Renal cortex interstitium (tissue), 11 donors: ENCODE measurements around the gene COL17A1. TPM values are rescaled to one million over a fixed set of nuclear protein-coding genes. Genes with fewer than 3 reads are reported as not detected.

Experiments
- DNase-seq, 11 donors: peaks; one replicate each; pipeline ENCODE4 v3.0.0-alpha.2; 2013; ENCODE audit warnings: low read depth in 9 of 11, low spot score in 4 of 11; ENCODE audit errors: extremely low read depth in 1 of 11
- polyA plus RNA-seq, 3 donors: library from polyadenylated mRNA; unstranded; fragments of 120-200 nt; gene quantifications; one replicate each; pipeline ENCODE4 v1.2.1, GENCODE V29; 2013; ENCODE audit not compliant: insufficient read length in 3 of 3

Gene COL17A1
- polyA plus RNA-seq, 3 donors: 0.49 to 1.3 (median 0.65) TPM

DNA sequence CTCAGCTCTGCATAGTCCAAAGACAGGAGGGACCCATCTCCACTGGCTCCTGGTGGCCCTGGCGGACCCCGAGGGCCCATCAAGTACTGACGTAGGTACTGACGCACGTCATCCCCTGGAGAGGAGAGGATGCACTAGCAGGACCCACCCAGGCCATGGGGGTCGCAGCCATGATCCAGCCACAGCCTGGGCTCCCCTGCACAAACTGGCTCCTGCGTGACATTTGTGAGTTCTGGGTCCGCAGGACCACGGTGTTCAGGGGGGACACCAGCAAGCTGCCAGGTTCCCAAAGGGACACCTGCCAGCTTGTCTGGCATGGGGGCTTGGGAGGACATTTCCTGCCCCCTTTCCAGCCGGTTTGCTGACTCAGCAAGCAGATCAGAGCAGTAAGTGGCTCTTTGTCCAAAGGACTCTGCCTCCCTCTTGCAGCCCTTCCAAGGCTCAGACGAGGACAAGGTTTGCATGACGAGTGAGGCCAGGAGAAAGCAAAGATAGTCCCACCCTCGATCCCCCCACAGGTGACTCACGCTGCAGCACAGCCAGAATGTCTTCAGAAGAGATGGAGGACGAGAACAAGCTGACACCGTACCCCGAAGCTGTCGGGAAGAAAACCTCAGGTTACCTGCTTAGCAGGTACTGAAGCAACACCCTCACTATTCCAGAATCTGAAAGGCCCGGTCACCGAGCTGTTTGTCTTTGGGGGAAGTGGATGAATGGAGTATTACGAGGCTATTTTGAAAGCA, 49.0 kb downstream of the COL17A1 start:
- DNase-seq: no peak

GRCh38 chr10:104036069-104036384, 49.7 kb downstream of the COL17A1 start:
- no peak for DNase-seq

DNA sequence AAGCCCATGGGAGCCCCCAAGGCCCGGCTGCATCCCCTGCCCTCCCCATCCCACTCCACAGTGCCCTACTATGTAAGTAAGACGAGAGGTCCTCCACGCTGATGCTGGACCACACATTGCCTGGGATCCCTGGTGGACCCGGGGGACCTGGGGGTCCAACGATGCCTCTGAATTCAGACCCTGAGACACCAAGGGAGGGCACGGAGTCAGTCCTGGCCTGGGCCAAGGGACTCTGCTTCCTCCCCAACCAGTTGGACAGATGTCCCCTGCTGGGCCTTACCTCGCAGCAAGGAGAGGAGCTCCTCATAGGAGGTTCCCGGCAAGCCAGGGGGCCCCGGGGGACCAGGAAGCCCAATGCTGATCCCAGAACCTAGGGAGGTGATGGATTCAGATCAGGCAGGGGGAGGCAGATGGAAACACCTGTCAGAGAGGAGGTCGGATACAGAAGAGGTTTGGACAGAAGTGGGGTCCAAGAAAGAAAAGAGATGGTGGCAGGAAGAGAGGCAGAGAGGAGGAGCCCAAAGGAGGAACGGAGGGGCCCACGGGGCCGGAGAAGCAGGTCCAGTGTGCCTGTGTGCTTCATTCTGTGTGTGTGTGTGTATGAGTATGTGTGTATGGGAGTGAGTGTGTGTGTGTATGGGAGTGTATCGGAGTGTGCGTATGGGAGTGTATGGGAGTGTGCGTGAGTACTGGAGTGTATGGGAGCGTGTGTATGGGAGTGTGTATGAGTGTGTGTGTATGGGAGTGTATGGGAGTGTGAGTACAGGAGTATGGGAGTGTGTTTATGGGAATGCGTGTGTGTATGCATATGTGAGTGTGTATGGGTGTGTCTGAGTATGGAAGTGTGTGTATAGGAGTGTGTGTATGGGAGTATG, 50.2 kb downstream of the COL17A1 start:
- no peak for DNase-seq

DNA sequence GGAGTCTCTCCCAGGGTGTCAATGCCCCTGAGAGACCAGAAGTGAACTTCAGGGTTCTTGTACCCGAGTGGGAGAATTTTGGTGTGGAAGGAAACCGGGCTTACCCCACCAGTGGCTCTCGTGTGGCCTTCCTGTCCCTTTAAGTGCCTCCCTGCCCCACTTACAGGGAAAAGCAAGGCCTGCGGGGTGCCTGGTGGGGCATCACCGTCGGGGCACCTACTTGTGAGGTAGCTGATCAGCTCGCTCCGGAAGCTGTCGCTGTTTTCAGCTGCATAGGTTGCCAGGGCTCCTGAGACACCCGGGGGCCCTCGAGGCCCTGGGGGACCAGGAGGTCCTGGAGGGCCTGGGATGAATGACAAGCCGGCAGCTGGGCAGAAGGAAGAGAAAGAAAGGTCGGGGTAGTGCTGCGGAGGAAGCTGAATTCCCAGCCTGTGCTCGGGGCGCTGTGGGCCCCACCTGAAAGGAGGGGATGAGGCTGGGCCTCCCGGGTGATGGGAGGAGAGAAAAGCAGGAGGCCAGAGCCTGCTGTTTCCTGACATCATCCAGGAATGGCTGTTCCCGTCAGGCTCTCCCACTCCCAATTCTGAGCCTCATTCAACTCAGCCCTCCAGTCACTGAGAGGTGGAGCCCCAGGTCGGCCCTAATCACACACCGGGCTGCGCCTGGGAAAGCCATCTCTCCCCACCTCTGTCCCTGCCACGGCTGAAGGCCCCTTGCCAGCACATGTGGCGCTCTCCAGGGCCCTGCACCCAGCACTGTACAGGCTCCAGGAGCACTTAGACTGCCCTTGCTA, 51.1 kb downstream of the COL17A1 start:
- DNase-seq: no peak

- DNase-seq: no peak
Observed at GRCh38 chr10:104033966-104034365, 51.7 kb downstream of the COL17A1 start.

- DNase-seq: no peak
Observed at GRCh38 chr10:104033401-104033930, 52.2 kb downstream of the COL17A1 start.

GRCh38 chr10:104032144-104032775, 53.4 kb downstream of the COL17A1 start:
- DNase-seq: no peak

GRCh38 chr10:104031631-104032030, 54.0 kb downstream of the COL17A1 start:
- no peak for DNase-seq

DNA sequence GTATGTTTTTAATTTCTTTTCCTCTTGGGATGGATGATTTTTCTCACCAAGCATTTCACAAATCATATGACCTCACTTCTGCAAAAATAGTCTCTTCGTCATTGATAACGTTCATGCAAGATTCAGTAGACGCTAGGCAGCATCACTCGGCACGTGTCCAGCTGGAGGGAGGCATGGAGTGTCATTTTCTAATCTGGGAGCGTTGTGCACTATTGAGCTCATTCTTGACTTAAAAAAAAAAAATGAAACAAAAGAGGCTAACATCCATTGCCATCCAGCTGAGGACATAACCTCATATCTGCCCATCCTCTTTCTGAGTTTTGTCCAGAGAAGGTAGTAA, 56.2 kb downstream of the COL17A1 start:
- no peak for DNase-seq

DNA sequence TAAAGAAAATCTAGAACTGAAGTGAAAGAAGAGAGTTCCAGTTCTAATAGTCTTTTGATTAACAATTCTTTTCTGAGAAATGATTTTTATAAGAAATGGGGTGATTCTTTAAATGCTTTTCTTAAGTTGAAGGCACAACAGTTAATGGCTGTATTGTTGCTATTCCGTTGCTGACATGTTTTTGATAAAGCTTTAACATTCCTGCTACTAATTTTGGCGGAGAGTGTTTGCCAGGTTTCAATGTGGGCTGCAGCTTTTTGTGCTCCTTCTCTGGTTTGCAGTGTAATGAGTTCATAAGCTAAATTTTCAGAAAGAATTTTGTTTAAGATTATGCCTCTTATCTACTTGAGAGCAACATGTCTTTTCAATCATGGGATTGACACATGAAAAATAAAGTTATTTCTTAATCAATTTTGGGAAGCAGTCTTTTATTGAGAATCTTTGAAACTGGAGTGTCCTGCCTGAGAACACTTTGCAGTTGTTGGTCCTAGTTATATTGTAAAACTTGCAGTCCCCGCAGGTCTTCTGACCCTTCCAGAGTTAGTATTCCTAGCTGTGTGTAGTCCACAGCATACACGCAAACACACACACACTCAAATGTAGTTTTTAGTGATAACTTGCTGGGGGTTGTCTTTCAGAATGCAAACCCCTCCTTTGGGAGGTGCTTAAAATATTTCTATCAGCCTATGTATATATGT, 56.7 kb downstream of the COL17A1 start:
- DNase-seq: no peak

DNA sequence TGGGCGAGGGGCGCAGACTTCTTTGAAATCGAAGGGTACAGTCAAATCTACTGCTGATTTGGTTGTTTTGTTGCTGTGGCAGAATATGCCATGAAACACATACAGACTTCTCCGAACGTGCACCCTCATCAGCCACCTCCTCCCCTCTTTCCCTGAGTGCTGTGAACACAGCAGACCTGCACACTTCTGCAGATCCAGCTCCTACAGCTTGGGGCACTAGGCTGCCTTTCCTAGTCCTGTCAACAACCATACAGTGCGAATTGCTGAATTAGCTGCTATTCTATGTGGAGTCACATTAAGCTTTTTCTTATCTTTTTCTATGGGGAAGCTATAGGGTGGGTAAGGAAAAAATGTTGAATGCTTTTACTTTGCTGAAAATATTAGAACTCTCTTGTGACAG, 57.5 kb downstream of the COL17A1 start:
- DNase-seq: peak in 1 of 11 donors; percentile 16

GRCh38 chr10:104026762-104027161, 58.9 kb downstream of the COL17A1 start:
- DNase-seq: peak in 4 of 11 donors; percentile 17 to 48 (median 23)

GRCh38 chr10:104025524-104025923, 60.2 kb downstream of the COL17A1 start:
- DNase-seq: no peak

DNA sequence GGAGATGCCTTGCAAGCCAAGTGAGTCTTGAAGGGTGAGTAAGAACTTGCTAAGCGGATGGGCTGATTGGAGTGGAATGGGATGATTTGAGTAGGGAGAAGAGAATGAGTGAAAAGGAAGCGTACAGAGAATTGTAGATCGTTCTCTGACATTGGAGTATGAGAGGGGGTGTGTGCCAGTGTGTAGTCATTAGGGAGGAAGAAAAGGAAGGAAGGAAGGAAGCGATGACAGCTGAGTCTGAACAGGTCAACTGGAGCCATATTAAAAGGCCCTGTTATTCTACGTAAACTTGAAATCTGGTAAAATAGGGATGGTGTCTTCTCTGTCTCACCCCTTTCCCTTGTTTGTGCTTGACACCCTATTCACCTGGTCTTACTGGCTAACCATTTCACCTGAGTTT, 63.7 kb downstream of the COL17A1 start:
- no peak for DNase-seq

DNA sequence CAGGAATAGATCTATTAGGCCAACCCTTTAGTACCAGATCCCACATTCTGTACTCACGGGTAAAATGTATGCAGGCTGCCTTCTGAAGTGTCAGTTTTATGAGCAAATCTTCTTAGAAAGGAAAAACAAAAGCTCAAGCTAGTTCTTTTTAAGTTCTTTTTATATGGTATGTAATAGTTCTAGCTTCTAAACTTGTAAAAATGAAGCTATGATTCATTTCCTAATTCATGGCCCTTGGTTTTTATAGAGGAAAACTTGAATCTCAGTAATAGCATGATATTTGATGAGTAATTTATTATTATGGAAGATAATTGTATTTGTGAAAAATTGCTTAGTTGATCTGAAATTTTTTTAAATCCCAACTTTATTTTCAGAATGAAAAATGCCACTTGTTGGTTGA, 64.4 kb downstream of the COL17A1 start:
- DNase-seq: no peak

DNA sequence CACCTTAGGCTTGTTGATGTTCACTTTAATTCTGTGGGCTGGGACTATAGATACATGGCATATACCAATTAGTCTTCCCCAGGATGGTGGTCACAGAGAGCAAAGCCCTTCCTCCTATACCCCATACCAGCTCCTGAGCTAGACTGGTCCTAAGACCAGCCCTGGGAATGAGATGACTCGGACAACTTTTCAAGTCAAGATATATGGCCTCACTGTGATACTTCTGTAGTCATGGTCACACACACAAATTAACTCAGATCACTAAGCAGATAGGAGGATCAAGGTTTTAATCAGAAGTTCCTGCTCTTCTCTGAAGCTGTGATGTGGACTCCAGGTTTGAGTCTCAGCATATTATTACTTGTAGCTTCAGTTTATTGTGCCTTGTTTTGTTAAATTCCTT, 65.7 kb downstream of the COL17A1 start:
- DNase-seq: no peak

GRCh38 chr10:104018471-104018870, 67.2 kb downstream of the COL17A1 start:
- no peak for DNase-seq

DNA sequence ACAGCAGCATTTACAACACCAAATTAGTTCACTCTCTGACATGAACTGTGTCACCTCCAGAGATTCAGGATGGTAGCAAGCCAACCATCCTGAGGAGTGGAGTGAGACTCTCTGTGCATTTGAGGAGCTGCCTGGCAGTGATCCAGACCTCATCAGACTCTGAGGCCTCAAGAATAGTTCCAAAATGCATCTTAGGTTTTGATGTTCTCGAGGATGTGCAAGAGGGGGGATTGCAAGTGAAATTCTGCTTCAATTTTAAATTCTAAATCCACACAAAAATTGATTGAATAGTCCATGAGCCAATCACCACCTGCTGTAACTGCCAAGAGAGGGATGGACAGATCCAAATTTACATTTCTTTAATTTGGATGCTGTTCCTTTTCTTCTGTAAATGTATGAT, 69.0 kb downstream of the COL17A1 start:
- DNase-seq: no peak

GRCh38 chr10:104014176-104014575, 71.5 kb downstream of the COL17A1 start:
- no peak for DNase-seq
